ENCODE results near the gene HSPG2.

Gene HSPG2

GRCh38 chr1:21887216-21887736 is 49.8 kb downstream of the HSPG2 start:
- TF ChIP-seq, protein P1, sequence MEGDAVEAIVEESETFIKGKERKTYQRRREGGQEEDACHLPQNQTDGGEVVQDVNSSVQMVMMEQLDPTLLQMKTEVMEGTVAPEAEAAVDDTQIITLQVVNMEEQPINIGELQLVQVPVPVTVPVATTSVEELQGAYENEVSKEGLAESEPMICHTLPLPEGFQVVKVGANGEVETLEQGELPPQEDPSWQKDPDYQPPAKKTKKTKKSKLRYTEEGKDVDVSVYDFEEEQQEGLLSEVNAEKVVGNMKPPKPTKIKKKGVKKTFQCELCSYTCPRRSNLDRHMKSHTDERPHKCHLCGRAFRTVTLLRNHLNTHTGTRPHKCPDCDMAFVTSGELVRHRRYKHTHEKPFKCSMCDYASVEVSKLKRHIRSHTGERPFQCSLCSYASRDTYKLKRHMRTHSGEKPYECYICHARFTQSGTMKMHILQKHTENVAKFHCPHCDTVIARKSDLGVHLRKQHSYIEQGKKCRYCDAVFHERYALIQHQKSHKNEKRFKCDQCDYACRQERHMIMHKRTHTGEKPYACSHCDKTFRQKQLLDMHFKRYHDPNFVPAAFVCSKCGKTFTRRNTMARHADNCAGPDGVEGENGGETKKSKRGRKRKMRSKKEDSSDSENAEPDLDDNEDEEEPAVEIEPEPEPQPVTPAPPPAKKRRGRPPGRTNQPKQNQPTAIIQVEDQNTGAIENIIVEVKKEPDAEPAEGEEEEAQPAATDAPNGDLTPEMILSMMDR (IDR thresholded peaks at IDR 0.05; ENCODE audit: insufficient read depth, low read length, missing control alignments), result no peak
- ChIA-PET POLR2A (interaction anchor here (0.5 kb wide), 1 partner anchor 33 kb away, joined by 3 read pairs; no protein-coding TSS in a partner anchor), CTCF (interaction anchor here (1.3 kb wide), 1 partner anchor 53 kb away, joined by 3 read pairs; no protein-coding TSS in a partner anchor)
- no peak overlapping the region for H3K4me3 ChIP-seq (ENCODE audit: low read depth, low read length)
- DNase-seq (ENCODE audit: low read depth, low spot score), result no peak

DNA sequence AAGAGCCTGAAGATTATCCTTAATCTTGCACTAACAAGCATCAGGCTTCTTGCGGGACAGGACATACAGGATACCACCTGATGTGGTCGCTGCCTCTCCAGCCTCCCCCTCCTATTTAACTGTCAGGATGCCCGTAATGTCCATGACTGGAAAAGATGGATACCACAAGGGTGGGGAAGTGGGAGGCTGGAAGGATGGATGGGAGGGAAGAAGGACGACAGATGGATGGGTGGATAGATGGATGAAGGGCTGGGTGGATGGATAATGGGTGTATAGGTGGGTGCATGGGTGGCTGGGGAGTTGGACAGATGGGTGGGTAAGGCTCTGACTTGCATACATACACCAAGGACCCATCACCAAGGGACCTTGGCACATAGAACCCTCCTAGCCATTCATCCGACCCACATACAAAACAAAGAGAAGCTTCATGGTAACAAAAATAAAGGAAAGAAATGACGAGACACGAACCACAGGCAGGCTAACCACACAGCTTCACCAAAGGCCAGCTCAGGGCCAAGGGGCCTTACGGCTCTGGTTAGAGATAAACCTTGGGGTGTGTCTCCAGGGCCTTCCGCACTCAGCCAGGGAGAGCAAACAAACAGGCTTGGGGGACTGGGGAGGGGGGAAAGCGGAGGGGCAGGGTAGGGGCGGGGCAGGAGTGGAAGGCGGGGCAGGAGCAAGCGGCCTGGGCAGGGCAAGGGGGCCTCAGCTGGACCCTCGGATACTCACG is 50.5 kb downstream of the HSPG2 start:
- TF ChIP-seq, protein P1 (IDR thresholded peaks at IDR 0.05; ENCODE audit: insufficient read depth, low read length, missing control alignments), result no peak
- ChIA-PET CTCF (no interaction called here), POLR2A (no interaction called here)
- H3K4me3 ChIP-seq (ENCODE audit: low read depth, low read length), result no peak overlapping the region
- DNase-seq (ENCODE audit: low read depth, low spot score), result no peak

DNA sequence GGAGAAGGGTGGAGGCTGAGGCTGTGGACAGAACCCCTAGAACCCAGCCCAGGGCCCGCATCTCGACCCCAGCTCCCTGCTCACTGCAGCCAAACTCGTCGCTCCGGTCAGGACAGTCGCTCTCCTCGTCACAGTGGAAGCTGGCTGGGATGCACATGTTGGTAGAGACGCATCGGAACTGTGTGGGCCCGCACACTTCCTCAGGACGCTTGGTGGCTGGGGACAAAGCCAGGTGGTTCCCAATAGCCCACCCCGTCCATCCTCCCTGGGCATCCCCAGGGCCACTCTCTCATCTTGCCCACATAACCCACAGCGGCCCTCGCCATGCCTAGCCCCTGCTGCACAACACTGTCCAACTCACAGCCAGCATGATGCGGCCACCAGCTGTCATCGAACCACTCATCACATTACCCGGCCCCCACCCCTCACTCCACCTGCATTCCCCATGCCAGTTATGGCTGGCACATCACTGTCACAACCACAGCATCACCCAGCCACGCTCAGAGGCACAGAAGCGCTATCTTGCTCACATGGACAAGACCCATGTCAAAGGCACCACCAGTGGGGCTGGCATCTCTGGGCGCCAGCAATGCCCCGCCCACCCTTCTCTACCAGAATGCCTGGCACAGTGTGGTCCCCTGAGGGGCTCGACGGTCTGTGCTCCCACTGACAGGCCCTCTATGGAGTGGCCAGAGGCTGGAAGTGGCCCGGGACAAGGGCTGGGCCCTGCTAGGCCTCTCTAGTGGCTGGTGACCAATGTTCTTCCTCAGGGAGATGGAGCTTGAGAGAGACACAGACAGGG is 51.7 kb downstream of the HSPG2 start:
- TF ChIP-seq, protein P1 (IDR thresholded peaks at IDR 0.05; ENCODE audit: insufficient read depth, low read length, missing control alignments), result no peak
- H3K4me3 ChIP-seq (ENCODE audit: low read depth, low read length), result no peak overlapping the region
- ChIA-PET POLR2A (no interaction called here), CTCF (interaction anchor here (3.2 kb wide), 1 partner anchor 78 kb away, joined by 10 read pairs; no protein-coding TSS in a partner anchor)
- no peak for DNase-seq (ENCODE audit: low read depth, low spot score)

DNA sequence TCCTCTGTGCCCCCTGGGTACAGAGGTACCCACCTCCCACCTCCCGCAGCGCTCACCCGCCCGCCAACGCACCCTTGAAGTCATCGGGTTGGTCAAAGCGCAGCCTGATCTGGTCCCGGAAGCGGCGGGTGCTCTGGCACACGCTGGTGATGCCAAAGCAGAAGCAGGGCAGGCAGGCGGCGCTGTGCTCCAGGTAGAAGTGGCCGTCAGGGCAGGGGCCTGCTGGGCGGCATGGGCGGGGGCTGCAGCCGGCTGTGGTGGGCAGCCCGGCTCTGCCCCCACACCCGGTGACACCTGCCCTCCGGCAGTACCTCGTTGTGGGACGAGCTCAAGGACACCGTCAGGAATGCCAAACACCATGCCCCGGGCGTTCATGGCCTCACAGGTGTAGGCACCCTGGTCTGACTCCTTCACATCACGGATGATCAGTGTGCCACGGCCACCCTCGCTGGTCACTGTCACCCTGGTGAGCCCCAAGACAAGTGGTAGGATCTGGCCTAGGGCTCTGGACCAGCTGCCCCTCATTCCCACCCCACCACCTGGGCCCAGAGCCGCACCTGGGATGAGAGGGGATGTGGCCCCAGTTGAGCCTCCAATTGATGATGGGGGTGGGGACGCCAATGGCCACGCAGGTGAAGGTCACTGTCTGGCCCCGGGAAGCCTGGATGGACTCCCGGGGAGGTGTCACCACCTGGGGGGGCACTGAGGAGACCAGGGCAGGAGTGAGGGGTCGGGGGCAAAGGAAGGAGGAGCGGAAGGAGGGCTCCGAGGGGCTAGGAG is 52.5 kb downstream of the HSPG2 start:
- TF ChIP-seq, protein P1 (IDR thresholded peaks at IDR 0.05; ENCODE audit: insufficient read depth, low read length, missing control alignments), result no peak
- no peak overlapping the region for H3K4me3 ChIP-seq (ENCODE audit: low read depth, low read length)
- POLR2A ChIA-PET, result no interaction called here
- no peak for DNase-seq (ENCODE audit: low read depth, low spot score)
- CTCF ChIA-PET, result interaction anchor here (3.2 kb wide), 1 partner anchor 79 kb away, joined by 10 read pairs; no protein-coding TSS in a partner anchor

- ChIA-PET POLR2A (interaction anchor here (0.6 to 1.1 kb wide), 2 partner anchors 53 to 74 kb away, joined by 3 to 5 read pairs; no protein-coding TSS in a partner anchor), CTCF (interaction anchor here (1.1 to 3.2 kb wide), 5 partner anchors 9 to 80 kb away, joined by 3 to 10 read pairs (median 3); no protein-coding TSS in a partner anchor)
- TF ChIP-seq, protein P1 (IDR thresholded peaks at IDR 0.05; ENCODE audit: insufficient read depth, low read length, missing control alignments), result no peak
- no peak overlapping the region for H3K4me3 ChIP-seq (ENCODE audit: low read depth, low read length)
- DNase-seq (ENCODE audit: low read depth, low spot score), result no peak
These were observed 54.2 kb downstream of the HSPG2 start for GRCh38 chr1:21882721-21883415.
